T-helper 1 cell (primary cell): ENCODE measurements around the gene OSM.
A peak's percentile ranks its signal among the peaks of the same experiment; 100 is the strongest.
"Not testable (repeated sequence)": the region's sequence is repeated elsewhere in the genome, so short reads cannot be mapped to it uniquely, and the experiment has no call there.

Experiments
- DNase-seq, 5 donors: peaks; one replicate each; pipeline ENCODE4 v3.0.0-alpha.2; 2012 to 2020

Gene OSM

DNA sequence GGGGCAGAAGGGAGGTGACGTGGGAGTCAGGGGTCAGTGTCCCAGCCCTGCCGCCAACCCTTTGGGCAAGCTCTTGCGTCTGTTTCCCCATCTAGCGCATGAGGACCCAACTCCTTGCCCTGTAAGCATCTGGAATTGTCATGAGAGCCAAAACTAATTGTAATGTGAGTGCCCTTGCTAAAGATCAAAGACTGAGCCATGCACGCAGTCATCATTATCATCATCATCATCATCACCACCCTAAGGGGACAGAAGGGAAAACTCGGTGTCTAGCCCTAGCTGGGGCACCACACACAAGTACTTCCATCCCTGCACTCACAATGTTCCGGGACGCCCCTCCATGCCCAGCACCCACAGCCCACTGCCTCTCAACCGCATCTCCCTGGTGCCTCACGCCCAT, 22.6 kb downstream of the OSM start:
- DNase-seq, result no peak

DNA sequence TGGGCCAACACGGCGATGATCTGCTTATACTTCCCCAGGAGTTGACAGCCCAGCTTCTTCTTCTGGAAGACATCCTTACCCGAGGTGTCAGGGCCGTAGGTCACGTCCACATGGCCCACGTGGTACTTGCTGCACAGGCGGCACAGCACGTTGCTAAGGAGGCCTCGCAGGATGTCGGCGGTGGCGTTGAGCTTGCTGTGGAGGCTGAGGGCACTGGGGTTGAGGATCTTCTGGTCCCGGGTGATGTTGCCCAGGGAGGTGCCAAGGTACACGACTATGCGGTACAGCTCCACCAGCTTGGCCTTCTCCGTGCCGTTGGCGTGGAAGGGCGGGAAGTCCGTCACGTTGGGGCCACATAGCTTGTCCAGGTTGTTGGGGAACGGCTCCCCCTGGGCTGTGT, 23.0 kb downstream of the OSM start:
- peak in 1 of 5 donors; percentile 69 for DNase-seq

DNA sequence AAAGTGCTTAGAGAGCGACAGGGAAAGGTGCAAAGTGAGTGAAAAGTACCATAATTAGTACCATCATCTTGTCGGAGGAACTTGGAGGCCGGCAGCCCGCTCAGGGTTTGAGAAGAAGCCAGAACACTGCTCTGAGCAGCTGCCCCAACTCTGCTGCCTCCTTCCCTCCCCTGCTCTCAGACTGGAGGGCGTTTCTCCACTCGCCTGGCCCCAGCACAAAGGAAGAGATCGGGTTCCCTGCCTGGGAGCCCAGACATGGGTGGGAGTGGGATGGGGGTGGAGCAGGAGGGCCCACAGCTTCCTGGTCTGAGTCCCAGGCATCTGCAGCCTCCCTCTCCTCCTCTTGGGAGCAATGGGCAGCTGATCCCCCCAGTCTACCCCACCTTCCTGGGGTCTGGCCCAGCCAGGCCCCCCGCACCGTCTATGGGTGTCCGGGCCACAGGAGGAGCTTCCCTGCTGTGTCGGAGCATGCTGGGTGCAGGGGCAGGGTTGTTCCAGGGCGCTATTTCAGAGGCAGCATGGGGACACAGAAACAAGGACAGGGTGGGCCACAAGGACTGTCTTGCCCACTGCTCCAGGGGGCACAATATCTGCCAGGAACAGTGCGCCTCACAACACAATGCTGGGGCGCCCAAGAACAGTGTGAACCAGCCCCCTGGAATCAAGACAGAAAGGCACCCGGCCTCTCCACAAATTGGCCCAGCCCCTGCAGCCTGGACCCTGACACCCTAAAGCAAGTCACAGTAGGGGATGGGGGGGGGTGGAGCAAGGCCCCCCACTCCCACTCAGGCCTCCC, 24.9 kb downstream of the OSM start:
- no peak for DNase-seq

DNA sequence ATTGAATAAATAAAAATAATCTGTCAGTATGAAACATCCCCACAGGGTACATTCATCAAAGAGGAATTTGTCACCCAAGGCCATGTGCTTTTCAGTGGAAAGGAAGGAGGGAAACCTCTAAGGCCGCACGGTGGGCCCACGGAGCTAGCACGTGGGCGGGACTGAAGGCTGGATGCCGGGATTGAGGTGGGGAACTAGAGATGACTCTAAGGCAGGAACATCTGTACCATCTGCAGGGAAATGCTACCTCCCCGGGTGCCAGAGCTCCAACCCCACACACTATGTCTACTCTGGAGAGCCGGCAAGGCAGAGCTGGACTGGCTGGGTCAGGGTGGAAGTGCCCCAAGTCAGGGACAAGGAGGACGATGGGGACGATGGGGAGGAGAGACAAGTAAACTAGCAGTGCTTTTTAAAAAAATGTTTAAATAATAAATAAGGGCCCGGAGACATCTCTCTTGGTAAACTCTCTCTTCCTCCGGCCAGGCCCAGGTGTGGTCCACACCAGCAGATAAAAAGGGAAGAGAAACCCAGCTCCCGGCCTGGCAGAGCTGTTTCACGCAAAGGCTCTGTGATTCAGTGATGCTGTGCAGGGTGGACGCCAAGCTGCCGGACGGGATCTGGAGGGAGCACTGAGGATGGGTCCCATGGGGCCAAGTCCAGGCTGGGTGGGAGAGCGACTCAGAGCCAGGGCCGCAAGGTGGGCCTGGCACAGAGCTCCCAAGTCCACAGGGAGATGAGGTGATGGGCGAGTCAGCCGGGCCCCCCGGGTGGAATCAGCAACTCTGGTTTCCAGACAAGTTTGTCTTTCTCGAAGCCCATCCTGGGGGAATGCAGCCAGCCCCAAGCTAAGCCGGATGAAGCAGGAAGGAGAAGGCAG, 25.9 kb downstream of the OSM start:
- DNase-seq, result no peak

DNA sequence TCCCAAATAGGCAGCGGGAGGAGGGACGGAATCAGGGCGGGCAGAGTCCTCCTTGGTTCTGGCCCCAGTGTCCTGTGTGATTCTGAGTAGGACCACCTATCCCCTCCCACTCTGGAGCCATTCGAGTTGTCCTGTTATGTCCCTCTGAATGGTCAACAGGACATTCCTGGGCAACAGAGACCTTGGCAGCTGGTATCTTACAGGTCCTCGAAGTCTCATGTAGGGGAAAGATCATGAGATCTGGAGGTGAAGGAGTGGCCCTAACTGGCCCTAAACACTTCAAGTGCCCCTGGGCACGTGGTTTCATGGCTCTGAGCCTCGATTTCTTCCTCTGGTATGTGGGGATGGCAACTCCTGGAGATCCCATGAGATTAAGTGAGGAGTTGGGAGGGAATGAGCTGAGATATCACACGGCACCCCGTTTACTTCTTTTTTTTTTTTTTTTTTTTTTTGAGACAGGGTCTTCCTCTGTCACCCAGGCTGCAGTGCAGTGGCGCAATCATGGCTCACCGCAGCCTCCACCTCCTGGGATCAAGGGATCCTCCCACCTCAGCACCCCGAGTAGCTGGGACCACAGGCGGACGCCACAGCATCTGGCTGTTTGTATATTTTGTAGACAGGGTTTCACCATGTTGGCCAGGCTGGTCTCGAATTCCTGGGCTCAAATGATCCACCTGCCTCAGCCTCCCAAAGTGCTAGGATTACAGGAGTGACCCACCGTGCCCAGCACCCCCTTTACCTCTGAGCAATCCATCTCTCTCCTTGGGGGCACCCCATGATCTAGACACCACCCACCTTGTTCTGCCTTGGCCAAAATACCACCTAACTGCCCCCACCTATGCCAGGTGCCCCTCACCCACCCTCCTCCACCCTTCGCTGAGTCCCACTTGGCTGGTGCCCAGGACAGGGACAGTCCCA, 26.9 kb downstream of the OSM start:
- no peak for DNase-seq

DNA sequence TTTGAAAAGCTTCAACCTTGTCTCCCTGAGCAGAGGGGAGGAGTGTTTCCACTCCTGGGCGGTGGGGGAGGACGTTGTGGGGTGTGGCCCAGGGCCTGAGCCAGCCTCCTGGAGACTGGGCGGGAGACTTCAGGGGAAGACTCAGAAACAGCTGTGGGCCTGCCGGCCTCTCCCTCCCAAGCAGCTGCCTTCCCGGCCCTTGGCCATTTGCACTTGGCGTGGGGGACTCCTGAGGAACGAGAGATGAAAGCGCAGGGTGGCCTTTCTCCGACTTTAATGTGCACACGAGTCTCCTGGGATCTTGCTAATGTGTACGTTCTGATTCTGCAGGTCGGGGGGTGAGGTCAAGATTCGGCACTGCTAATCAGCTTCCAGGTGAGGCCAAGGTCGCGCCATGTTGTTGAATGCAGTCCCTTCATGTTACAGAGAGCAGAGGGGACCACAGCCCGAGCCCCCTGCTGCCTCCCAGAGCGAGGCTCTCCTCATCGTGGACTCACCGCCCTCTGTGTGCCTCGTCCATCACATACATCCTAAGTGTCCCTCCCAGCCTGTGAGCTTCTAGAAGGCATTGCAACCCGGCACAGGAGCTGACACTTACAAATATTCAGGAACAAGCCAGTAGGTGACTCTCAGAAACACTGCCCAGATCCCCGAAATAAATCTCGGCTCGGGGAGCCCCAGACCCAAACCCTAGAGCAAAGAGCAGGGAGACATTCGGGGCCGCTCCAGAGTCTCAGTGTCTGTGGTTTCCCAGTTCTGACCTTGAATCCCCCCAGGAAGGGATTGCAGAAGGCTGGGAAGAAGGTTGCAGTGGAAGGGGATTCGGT, 27.8 kb downstream of the OSM start:
- no peak for DNase-seq

DNA sequence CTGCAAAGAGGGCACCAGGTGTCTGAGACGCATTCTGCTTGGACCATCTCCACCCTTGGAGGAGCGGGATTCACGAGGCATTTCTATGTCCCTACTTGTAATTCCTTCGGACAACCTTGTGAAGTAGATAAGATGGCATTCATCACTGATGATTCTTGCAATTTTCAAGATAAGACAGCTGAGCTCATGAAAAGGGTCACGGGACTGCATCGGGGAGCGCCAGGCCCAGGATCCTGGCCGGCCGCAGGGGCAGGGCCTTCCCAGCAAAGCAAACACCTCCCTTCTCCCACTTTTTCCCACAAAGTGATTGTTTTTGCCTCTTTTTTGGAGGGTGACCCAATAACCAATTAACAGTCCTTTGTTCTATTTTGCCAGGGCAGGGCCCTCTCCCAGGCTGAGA, 28.5 kb downstream of the OSM start:
- no peak for DNase-seq

DNA sequence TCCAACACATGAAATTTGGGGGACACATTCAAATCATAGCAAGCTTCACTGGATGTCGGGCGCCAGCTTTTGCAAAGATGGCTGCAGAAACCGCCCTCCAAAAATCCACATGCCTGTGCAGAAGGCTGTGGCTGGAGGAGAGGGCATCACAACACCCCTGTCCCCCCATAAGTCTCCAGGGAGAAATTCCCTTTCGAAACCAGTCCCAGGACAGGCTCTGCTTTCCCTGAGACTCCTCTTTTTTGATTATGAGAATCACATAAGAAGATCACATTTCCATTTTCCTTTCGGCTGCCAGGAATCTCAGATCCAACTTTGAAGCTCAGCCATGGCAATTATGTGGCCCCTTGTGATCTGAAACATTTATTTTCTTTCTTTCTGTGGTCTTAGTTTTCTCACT, 29.8 kb downstream of the OSM start:
- DNase-seq, result no peak

DNA sequence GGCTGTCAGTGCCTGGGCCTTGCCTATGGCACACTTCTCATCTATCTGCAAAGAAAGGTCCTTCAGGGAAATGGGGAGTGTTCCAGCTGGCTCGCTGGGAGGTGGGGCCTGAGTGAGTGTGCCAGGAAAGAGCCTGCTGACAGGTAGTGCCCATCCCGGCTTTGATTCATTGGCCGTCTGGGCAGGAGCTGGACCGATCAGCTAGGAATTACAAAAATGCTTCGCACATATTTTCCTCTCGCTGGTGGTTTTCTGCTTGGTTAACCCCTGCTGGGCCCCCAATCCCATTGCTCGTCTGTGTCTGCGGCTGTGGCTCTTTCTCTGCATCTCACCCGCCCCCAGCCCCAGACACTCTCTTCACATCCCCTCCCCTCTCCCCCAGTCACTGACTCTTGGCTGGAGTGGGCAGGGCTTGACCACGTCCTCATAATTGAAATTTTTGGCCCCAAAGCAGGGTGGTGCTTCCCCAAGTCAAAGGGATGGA, 30.9 kb downstream of the OSM start:
- DNase-seq, result no peak

DNA sequence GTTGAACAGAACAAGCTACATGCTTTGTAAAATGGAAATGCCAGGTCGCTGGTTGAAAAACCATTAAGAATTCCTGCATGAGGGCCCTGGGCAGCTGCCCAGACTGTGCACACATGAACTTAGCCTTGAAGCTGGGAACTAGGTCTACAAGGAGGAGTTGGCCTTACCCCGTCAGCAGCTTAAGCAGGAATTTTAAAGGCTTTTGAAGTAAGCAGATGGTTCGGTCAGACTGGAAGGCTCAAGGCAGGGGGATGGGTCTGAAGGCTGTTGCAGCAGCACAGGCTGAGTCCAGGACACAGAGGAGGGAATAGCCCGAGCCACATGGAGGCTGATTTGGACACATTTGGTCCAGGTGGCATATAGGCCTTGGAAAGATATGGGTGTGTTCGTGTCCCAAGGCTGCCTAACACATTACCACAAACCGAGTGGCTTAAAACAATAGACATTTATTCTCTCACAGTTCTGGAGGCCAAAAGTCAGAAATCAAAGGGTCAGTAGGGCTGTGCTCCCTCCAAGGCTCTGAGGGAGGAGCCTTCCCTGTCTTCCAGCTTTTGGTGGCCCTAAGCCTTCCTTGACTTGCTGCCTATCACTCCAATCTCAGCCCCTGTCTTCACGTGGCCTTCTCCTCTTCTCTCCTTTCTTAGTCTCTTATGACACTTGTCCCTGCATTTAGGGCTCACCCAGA, 31.7 kb downstream of the OSM start:
- no peak for DNase-seq

DNA sequence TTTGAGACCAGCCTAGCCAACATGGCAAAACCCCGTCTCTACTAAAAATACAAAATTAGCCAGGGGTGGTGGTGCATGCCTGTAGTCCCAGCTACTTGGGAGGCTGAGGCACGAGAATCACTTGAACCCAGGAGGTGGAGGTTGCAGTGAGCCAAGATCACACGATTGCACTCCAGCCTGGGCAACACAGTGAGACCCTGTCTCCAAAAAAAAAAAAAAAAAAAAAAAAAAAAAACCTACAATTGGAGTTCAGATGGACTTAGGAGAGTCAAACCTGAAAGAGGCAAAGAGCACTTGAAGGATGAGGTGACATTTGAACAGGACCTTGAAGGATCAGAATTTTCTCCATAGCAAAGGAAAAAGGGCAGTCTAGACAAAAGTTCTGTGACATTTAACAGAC, 32.3 kb downstream of the OSM start:
- DNase-seq, result not testable (repeated sequence)

DNA sequence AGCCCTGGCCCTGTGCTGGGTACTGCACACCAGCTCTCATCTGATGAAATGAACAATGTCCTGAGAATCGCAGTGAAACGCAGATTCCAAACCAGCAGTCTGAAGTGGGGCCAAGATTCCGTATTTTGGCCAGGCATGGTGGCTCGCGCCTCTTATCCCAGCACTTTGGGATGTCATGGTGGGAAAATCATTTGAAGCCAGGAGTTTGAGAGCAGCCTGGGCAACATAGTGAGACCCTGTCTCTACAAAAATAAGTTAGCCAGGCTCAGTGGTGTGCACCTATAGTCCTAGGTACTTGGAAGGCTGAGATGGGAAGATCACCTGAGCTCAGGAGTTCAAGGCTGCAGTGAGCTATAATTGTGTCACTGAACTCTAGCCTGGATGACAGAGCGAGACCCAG, 33.1 kb downstream of the OSM start:
- DNase-seq, result no peak

DNA sequence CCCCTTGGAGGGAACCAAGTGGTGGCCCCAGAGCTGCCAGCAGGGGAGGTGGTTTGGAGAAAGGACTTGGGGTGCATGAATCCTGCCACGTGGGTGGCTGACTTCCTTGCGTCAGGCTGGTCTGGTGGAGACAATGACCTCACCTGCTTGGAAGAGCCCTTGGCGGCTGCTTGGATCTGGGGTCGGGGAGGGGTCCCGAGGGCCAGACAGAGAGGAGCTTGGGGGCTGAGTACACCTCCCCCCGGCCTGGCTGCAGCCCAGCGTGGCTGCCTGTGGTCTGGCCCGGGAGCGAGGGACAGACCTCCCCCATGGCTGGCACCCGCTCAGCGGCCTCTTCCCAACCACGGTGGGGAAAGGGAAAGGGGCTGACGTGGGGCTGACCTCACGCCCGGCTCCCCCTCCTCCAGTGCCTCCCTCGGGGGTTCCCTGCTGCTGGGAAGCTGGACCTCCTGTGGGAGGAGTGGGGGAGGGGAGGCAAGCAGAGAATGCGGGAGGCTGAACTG, 33.9 kb downstream of the OSM start:
- DNase-seq, result no peak

DNA sequence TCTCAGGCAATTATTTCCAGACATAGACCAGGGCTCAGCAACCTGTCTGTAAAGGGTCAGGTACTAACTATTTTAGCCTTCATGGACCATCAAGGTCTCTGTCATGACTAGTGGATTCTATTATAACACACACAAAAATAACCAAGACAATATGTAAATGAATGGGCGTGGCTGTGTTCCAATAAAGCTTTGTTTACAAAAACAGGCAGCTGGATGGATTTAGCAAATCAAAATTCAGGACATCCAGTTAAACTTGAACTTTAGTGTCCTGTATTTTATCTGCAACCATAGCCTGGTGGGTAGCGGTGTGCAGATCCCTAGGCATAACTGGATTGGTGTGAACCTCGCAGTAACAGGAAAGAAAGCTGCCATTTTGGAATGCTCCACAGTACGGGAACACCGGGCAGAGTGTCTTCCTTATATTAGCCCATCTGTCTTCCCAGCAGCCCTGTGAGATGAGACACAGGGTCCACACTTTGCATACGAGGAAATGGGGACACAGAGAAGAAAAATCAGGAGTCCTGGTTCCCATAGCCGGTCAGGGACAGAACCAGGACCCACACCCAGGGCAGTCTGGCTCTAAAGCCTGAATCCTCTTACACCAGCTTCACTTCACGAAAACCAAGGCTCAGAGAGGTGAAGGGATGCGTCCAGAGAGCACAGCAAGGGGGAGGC, 35.7 kb downstream of the OSM start:
- no peak for DNase-seq

DNA sequence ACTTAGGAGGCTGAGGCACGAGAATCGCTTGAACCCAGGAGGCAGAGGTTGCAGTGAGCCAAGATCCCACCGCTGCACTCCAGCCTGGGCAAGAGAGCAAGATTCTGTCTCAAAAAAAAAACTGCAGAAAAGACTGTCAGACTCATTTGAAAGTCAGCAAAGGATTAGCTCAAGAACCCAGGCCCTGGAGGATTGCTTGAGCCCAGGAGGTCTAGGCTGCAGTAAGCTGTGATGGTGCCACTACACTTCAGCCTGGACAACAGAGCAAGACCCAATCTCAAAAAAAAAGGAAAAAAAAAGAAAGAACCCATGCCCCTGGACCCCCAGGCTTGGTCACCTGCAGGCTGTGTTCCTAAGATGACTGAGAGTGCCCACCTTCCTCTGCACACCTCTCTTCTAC, 36.3 kb downstream of the OSM start:
- no peak for DNase-seq

DNA sequence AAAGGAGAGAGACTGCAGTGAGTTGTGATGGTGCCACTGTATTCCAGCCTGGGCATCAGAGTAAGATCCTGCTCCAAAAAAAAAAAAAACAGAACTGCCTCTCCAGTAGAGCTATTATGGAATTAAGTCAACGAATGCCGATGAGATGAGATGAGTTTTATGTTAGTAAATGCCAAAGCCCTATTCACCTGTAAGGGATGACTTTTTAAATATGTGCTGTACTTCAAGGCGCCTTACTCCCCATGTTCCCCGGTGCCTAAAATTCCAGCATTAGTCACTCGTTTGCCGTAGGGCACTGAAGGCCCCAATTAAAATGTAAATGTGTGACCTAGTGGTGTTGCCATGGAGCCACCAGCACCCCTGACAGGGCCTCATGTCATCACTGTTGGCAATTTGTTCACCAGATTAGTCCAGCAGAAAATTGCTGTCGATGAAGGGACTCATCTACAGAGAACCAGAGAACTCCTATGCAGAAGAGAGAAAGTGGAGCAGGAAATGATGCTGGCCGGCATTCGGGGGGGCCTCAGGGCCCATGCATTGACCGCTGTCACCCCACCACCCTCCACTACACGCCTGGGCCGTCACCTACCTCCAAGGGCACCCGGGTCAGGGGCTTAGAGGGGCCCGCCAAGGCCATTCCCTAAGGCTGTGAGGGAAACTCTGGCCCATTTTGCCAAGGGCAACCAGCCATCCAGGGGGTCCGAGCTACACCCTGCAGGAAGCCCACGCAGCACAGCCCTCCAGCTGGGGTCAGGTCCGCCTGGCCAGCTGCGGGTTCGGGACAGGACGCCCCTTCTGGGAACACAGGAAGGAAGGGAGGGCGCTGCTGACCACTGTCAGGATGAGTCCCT, 37.9 kb downstream of the OSM start:
- no peak for DNase-seq

DNA sequence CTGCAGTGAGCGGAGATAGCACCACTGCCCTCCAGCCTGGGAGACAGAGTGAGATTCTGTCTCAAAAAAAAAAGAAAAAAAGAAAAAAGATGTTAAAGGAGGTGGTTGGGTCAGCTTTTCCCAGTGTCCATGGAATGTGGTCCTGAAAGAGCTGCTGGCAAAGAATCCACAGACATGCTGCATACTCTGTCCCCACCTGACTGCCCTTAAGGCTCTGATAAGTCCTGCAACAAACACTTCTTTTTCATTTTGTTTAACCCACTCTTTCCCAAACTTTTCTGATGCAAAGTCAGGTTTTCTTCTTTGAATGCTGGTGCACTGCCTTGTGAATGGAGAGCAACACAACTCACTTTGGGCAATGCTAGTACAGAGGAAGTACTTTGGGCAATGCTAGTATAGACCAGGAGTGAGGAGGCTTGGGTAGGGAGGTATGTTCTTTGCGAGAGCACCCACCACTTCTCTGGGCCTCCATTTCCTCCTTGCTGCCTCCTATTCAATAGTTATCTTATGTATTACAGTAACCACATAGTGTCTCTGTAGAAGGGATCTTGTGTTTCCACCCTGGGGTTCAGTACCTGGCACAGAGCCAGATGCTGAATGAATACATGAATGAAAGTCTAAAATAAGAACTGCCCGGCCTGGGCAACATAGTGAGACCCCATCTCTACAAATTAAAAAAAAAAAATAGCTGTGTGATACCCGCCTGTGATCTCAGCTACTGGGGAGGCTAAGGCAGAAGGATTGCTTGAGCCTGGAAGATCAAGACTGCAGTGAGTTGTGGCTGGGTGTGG, 39.0 kb downstream of the OSM start:
- no peak for DNase-seq

DNA sequence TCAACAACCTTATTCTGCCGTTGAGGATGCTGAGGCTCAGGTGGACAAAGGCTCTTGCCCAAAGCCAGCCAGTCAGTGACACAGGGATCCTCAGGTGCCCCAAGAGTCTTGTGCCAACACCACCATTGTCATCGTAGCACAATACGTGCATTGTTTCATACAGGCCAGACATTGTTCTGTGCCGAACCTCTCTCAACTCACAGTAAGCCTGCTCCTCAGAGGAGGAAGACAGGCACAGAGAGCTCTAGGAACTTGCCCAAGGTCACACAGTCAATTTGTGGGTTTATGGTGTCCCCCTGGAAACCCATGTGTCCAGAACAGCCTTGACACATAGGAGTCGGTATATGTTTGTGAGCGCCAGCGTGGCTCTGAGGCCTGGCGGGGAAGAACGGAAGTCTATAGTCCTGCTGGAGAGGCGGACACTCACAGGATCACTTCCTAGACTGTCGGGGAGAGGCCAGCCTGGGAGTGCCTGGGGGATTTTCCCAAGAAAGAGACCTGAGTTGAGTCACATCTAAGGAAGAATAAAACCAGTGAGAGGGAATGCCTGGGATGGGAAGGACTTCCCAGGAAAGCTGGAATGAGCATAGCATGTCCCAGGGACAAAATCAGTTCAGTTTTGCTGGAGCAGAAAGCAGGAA, 40.3 kb downstream of the OSM start:
- DNase-seq, result no peak
